ENCODE results near the gene ABLIM2.
"Not testable (repeated sequence)": the region's sequence is repeated elsewhere in the genome, so short reads cannot be mapped to it uniquely, and the experiment has no call there.

ABLIM2 gene

DNA sequence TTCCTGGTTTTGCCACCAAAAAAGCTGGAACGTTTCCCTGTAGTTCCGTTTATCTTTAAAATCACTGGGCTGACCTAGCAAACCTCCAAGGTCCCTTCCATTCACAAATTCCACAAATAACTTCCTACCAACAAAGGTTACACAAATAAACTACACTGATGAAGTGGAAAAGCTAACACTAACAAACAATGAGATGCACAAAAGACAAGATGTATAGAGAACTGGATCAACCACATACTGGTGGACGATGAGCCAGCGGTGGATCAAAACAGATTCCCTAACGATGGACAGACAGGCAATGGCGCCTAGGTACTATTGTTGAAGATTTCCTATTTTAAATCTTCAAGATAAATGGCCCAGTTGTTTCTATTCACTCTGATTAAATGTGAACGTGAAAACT lies 234.4 kb downstream of the ABLIM2 start:
- no peak for DNase-seq

DNA sequence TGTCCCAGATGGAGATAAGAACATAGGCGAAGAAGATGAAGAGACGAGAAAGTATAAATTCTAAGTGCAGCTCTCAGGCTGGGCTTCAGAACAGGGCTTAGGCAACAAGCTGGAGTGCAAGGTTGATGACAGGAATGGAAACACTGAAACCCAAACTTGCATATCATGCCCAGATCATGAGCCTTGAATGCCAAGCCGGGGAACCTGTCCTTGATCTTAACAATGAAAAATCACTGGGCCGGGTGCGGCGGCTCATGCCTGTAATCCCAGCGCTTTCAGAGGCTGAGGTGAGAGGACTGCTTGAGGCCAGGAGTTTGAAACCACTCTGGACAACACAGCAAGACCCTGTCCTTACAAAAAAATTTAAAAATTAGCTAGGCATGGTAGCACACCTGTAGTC lies 236.1 kb downstream of the ABLIM2 start:
- no peak for DNase-seq

DNA sequence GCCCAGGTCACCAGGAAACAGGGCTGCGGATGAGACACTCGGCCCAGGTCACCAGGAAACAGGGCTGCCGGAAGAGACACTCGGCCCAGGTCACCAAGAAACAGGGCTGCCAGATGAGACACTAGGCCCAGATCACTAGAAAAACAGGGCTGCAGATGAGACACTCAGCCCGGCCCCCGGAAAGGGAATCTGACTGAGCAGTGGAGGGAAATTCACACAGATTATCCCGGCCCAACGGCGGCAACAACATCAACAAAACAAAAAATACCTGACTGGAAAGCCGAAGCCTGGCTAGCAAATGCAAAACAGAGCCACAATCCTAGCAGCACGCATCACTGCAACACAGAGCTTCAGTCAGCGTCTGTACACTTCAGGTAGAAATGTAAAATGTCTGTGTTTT lies 239.6 kb downstream of the ABLIM2 start:
- DNase-seq: no peak

DNA sequence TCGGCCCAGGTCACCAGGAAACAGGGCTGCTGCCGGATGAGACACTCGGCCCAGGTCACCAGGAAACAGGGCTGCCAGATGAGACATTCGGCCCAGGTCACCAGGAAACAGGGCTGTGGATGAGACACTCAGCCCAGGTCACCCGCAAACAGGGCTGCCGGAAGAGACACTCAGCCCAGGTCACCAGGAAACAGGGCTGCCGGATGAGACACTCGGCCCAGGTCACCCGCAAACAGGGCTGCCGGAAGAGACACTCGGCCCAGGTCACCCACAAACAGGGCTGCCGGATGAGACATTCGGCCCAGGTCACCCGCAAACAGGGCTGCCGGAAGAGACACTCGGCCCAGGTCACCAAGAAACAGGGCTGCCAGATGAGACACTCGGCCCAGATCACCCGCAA lies 240.4 kb downstream of the ABLIM2 start:
- not testable (repeated sequence) for DNase-seq

DNA sequence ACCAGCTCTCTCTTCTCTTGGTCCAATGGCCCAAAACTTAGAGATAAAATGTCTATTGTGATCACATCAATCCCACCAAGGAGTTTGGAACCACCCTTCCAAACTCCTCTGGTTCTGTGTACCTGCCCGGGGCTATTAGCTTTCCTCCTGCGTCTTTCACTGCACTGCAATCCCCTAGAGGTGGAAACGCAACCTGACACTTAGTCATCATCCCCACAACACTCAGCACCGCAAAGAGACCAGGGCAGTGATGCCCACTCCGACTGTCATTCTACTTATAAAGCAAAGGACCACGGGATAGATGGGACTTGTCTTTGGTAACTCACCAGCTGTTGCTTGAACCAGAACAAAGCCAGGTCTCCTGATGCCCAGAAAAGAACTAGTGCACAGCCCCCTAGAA lies 240.9 kb downstream of the ABLIM2 start:
- DNase-seq: no peak

DNA sequence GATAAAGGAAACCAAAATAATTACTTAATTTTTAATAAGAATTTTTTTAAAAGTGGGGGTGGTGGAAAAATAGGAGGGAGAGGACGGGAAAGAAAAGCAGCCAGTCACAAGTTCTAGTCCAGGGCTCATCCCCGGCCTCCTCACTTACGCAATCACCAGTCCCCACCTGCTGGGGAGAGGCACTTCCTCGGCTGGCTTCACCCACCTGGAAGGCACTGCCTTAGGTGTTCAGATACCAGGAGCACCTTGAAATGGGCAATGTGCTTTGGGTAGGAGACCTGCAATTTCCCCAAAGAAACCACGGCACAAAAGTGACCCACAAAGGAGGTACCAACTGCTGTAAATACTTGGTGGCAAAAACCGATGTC lies 242.8 kb downstream of the ABLIM2 start:
- no peak for DNase-seq
